Occipital lobe (tissue), 2 donors: Measurements from ENCODE around the gene PNPLA7. TPM values are rescaled to one million over a fixed set of nuclear protein-coding genes. Genes with fewer than 3 reads are reported as not detected.
"Not testable (repeated sequence)": the region's sequence is repeated elsewhere in the genome, so short reads cannot be mapped to it uniquely, and the experiment has no call there.

Experiments
- DNase-seq: peaks from one replicate; lab custom pipeline; 2025; lab: John Stamatoyannopoulos, UW
- total RNA-seq: library from RNA; depleted of rRNA; stranded (reverse); fragments of >200 nt; gene quantifications from one replicate; pipeline ENCODE4 v1.2.3, GENCODE V29; 2014

The PNPLA7 gene
- total RNA-seq, 1 donor from 2014 or later, result 0.94 TPM

- DNase-seq, result peak; percentile 20
These were observed 68.0 kb downstream of the PNPLA7 start for GRCh38 chr9:137482094-137482781.

- no peak for DNase-seq
These were observed 69.2 kb downstream of the PNPLA7 start for GRCh38 chr9:137480686-137481683.

GRCh38 chr9:137479892-137480685 is 70.1 kb downstream of the PNPLA7 start:
- no peak for DNase-seq

GRCh38 chr9:137478962-137479861 is 71.0 kb downstream of the PNPLA7 start:
- DNase-seq, result no peak

GRCh38 chr9:137478613-137478961 is 71.6 kb downstream of the PNPLA7 start:
- no peak for DNase-seq

- DNase-seq, result no peak
These were observed 72.2 kb downstream of the PNPLA7 start for GRCh38 chr9:137477778-137478612.

GRCh38 chr9:137476856-137477255 is 73.3 kb downstream of the PNPLA7 start:
- DNase-seq, result no peak

- no peak for DNase-seq
These were observed 74.5 kb downstream of the PNPLA7 start for GRCh38 chr9:137475666-137476065.

GRCh38 chr9:137474271-137474670 is 75.9 kb downstream of the PNPLA7 start:
- no peak for DNase-seq

- no peak for DNase-seq
These were observed 79.4 kb downstream of the PNPLA7 start for GRCh38 chr9:137470785-137471184.

GRCh38 chr9:137467896-137468295 is 82.3 kb downstream of the PNPLA7 start:
- no peak for DNase-seq

GRCh38 chr9:137467161-137467581 is 83.0 kb downstream of the PNPLA7 start:
- DNase-seq, result no peak

GRCh38 chr9:137466389-137467085 is 83.7 kb downstream of the PNPLA7 start:
- not testable (repeated sequence) for DNase-seq

- no peak for DNase-seq
These were observed 84.3 kb downstream of the PNPLA7 start for GRCh38 chr9:137465720-137466388.

- DNase-seq, result no peak
These were observed 85.0 kb downstream of the PNPLA7 start for GRCh38 chr9:137465000-137465719.

GRCh38 chr9:137464291-137464999 is 85.8 kb downstream of the PNPLA7 start:
- no peak for DNase-seq

GRCh38 chr9:137463931-137464290 is 86.3 kb downstream of the PNPLA7 start:
- no peak for DNase-seq
